MM.1S (cell line): ENCODE data around the gene PRKCE.

Source experiments
- EZH2 ChIP-seq: fragments of 300-600 bp; sonication (generic); optimal IDR thresholded peaks from 2 replicates; pipeline ENCODE3; 2017; ENCODE audit warnings: low read depth, mild to moderate bottlenecking, antibody characterized with exemption, low read length, mixed read lengths
- TF ChIP-seq, protein P1 (sequence below): fragments of 300-600 bp; sonication (generic); IDR thresholded peaks from 2 replicates; pipeline ENCODE4 v1.5.1; 2016; ENCODE audit warnings: antibody characterized with exemption, low read length, mixed read lengths

- TF ChIP-seq, protein P1, sequence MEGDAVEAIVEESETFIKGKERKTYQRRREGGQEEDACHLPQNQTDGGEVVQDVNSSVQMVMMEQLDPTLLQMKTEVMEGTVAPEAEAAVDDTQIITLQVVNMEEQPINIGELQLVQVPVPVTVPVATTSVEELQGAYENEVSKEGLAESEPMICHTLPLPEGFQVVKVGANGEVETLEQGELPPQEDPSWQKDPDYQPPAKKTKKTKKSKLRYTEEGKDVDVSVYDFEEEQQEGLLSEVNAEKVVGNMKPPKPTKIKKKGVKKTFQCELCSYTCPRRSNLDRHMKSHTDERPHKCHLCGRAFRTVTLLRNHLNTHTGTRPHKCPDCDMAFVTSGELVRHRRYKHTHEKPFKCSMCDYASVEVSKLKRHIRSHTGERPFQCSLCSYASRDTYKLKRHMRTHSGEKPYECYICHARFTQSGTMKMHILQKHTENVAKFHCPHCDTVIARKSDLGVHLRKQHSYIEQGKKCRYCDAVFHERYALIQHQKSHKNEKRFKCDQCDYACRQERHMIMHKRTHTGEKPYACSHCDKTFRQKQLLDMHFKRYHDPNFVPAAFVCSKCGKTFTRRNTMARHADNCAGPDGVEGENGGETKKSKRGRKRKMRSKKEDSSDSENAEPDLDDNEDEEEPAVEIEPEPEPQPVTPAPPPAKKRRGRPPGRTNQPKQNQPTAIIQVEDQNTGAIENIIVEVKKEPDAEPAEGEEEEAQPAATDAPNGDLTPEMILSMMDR = no peak
- no peak for TF ChIP-seq EZH2
Measured at GRCh38 chr2:46072101-46072820, 420.8 kb downstream of the PRKCE start.
